Peyer's patch (tissue), 4 donors: ENCODE results near the gene NAPG.

Source experiments
- CTCF ChIP-seq, 6 experiments: fragments of 450-650 bp in 4 of 6; fragments of 200-600 bp in 2 of 6; sonication (generic) in 1 of 6; IDR thresholded peaks; one replicate each; pipeline ENCODE4 v1.5.1; 2017 to 2019; ENCODE audit warnings: antibody characterized with exemption in 6 of 6, mild to moderate bottlenecking in 3 of 6, moderate library complexity in 1 of 6
- POLR2A ChIP-seq, 2 donors: fragments of 450-650 bp; IDR thresholded peaks; one replicate each; pipeline ENCODE4 v1.5.1; 2017; ENCODE audit warnings: antibody characterized with exemption in 2 of 2, mild to moderate bottlenecking in 2 of 2, moderate library complexity in 2 of 2

GRCh38 chr18:10524507-10525370, 1.1 kb upstream of the NAPG start:
- no peak for TF ChIP-seq CTCF (IDR thresholded peaks at IDR 0.05)
- TF ChIP-seq POLR2A (IDR thresholded peaks at IDR 0.05) = no peak
